ENCODE results near the gene FAT1.

FAT1 gene

DNA sequence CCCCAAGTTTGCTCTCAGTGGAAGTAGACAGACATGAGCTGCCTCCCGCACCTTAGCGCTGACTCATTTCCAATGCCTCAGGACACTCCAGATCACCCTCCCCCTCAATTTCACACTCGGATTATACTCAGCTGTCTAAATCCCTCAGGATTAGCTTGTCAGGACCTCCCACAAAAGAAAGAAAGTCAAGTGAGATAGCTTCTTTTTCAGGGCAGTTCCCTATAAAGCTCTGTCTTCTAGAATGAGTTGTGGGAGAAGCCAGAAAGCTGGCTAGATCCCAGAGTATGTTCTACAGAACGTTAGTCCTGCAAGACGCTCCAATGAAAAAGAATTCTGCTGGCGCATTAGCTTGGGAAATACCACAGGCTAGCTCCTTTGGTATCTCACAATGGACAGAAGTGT lies 117.1 kb downstream of the FAT1 start:
- no peak for DNase-seq (ENCODE audit: low read depth in 2 of 2)

DNA sequence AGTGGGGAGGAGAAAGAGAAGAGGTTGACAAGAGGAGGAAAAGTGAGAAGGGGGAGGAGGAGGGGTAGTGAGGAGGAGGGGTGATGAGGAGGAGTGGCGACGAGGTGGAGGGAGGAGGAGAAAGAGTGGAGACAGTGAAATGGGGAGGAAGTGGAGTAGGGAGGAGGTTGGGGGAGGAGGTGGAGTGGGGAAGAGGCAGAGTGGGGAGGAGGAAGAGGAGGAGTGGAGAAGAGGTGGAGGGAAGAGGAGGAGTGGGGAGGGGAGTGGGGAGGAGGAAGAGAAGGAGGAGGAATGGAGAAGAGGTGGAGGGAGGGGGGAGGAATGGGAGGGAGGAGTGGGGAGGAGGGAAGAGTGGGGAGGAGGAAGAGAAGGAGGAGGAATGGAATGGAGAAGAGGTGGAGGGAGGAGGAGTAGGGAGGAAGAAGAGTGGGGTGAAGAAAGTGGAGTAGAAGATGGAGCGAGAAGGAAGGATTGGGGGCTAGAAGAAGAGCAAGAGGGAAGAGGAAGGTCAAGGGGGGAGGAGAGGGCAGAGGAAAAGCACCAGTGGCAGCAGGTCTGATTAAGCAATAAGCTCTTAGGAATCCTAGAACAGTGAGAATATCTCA lies 118.3 kb downstream of the FAT1 start:
- DNase-seq (ENCODE audit: low read depth in 2 of 2): no peak

DNA sequence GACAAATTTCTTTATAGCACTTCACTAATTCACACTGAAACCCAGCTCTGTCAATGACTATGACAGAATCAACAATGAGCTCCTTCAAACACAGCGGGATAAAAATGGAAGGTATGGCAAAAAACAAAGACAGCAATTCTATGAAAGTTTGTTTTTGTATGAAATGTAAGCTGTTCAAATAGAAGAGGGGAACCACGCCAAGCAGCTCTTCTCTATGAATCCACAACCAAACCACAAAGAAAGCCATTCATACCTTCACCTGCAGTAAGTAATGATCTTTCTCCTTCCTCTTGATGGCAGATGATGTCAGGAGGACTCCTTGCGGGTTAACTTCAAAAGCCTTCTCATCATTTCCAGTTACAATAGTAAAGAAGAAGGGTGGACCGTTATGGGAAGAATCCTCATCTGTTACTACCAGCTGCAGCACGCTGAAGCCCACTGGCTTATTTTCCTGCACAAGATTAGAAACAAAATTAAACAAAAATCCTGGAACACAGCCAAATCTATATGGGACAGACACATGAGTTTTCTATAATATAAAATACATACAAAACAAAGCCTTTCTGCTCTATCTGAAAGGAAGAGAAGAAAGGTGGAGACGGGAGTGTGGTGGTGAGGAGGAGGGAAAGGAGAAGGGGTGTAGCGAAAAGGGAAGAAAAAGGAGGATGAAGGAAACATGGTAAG lies 119.4 kb downstream of the FAT1 start:
- DNase-seq (ENCODE audit: low read depth in 2 of 2): no peak

DNA sequence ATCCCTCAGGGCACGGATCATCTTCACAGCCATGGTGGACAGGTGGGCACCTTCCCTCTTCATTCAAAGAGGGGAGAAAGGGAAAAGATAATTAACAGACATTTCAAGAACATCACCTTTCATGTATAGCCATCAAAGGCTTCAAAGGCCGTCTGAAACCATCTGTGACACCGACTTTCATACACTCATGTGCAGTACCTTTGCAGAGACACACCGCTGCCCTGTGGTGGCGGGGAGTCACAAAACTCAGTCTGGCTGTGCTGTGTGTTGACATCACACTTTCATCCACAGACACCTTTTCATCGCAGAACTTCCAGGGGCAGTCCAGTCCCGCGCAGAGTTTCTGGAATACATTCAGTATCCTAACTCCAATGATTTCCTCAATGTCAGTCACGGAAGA lies 120.7 kb downstream of the FAT1 start:
- no peak for DNase-seq (ENCODE audit: low read depth in 2 of 2)

DNA sequence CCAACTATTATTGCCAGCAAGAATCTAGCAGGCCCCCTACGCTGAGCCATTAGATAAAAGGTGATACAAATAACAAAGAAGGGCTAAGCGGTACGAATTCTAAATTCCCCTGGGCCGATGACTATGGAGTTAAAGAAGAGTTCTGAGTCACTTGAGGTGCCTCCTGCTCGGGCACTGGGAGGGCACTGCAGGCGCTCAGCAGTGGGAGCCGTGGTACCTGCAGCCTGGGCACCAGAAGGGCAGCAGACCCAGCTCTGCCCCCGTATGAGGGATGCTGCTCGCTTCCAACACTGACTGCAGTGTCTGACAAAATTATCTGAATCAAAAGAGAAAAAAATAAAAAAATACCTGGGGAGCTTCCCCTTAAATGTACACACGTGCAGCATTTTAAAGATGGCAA lies 124.2 kb downstream of the FAT1 start:
- DNase-seq (ENCODE audit: low read depth in 2 of 2): no peak

DNA sequence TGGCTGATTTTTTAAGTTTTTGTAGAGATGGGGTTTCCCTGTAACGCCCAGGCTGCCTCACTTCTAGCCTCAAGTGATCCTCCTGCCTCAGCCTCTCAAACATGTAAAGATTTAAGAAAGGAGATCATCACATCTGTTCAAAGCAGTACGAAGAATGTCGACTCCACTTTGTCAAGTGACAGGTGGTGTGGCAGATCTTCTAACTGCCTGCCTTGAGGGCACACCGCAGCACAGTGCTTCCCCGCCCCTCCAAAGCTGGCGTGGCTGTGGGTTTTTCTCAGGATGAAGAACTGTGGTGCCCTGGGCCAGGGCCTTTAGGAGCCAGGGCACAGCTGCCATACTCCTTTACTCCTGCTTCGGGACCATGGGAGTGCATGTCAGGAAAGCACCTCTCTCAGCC lies 125.0 kb downstream of the FAT1 start:
- DNase-seq (ENCODE audit: low read depth in 2 of 2): no peak

DNA sequence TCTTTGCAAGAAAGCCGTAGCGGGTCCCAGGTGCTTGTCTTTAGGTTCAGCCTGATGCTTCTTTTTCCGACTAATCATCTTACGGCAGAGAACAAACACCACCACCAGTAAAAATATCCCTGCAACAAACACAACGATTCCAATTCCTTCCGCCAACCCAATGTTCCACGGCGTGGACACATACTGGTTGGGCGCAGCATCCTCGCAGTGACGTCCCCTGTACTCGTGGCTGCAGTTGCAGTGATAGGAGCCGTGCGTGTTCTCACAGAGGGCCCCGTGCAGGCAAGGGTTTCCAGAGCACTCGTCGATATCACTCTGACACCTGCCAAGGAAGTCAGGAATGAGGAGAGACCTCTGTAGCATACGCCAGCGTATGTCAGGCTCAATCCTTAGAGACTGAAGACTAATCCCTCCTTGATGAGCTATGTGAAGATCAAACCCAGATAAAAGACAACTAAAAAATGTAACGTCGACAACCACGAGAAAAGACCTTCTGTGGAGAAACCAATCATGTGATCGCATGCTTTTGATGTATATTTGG lies 126.7 kb downstream of the FAT1 start:
- no peak for DNase-seq (ENCODE audit: low read depth in 2 of 2)

DNA sequence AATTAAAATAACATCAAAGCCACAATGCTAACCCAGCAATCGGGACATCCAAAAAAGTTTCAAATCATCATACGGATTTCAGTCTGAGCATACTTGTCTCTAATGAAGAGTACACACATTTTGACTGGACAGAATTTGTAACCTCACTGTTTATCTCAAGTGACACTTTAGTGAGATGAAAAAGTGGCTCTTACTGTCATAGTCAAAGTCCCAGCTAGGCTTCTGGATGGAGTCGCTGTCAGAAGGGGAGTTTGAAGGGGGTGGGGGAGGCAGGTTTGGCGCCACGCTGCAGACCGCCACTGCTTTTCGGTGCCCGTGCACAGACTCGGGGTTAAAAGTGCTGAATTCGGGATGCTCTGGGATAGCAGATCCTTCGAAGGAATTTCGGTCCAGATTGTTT lies 127.3 kb downstream of the FAT1 start:
- DNase-seq (ENCODE audit: low read depth in 2 of 2): no peak

DNA sequence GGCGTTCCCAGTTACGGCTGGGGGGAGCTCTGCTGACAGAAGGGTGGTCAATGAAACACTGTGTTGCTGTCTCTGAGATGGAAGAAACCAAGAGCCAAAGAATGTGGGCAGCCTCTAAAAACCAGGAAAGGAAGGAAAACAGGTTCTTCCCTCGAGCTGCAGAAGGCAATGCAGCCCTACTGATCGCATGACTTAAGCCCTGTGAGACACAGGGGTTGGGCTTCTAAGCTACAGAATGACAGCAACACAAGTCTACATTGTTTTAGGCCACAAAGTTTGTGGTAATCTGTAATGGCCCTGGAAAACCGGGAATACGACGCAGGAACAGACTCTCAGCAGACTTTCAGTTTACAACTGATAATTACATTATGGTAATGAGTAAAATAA lies 130.1 kb downstream of the FAT1 start:
- DNase-seq (ENCODE audit: low read depth in 2 of 2): no peak

DNA sequence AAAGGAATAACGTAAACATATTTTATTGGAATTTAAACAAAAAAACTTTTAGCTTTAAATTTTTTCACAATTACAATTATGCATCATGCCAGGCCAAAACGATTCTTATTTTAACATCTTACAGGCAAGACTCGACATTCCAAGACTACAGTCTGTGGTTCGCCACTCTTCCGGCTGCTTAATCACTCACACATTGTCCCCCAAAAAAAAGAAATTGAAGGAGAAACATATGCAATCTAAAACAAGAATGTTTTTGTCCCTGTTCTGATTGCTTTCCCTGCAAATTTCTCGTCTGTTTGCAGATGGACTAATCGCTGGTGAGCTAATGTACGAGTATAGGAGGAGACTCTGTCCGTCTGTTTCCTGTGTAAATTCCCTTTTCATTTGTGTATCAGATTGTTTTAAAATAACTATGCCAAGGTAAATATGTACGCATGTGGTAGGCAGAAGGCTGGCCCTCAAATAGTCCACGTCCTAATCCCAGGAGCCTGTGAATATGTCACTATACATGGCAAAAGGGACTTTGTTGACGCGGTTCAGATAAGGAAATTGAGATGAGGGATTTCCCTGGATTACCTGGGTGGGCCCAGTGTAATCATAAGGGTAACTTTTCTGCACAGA lies 130.6 kb downstream of the FAT1 start:
- no peak for DNase-seq (ENCODE audit: low read depth in 2 of 2)

DNA sequence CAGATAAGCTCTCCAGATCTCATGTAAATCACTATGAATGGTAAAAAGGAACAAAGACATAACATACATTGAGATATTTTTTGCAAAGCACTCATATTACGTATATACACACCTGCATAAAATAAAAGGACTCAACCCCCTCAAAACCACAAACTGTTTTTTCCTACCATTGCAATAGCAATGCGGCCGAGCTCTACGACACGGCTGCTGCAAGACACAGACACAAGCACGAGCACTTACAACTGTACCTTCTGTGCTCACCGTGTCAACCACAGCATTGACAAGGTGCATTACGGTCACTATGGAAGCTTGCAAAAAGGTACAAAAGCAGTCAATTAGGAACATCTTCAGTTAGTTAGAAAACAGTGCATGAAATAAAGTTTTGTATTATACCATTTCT lies 131.2 kb downstream of the FAT1 start:
- DNase-seq (ENCODE audit: low read depth in 2 of 2): no peak

DNA sequence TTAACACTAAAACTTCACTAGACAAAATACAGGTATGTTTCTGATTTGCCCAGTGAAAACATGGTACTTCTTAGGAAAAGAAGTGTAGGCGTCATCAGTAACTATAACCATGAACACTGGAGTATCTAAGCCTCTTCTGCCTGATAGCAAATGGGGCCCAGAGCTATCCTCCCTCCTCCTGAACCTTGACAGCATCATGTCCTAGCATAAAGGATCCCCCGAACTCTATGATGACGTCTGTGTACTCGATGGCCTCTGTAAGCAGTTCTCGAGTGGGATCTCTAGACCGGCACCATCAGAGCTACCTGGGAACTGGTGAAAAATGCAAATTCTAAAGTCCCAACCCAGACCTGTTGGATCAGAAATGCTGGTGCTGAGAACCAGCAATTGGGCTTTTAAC lies 132.0 kb downstream of the FAT1 start:
- DNase-seq (ENCODE audit: low read depth in 2 of 2): no peak

DNA sequence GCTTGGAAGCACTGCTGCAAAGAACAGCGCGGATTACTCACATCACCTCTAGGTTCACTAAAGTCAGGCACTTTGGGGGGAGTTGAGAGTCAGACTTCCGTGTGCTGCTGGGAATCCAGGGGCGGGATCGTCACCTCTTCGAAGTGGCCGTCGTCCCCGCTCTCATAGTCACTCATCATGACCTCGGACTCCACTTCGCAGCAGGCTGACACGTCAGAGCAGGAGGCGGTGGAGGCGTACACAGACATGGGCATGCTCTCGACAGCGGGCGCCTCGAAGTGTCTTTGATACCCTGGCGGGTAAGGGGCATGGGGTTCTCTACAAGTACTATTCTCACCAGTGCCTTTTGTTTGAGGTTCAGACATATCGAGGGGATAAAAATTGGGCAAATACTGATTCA lies 135.2 kb downstream of the FAT1 start:
- DNase-seq (ENCODE audit: low read depth in 2 of 2): no peak

DNA sequence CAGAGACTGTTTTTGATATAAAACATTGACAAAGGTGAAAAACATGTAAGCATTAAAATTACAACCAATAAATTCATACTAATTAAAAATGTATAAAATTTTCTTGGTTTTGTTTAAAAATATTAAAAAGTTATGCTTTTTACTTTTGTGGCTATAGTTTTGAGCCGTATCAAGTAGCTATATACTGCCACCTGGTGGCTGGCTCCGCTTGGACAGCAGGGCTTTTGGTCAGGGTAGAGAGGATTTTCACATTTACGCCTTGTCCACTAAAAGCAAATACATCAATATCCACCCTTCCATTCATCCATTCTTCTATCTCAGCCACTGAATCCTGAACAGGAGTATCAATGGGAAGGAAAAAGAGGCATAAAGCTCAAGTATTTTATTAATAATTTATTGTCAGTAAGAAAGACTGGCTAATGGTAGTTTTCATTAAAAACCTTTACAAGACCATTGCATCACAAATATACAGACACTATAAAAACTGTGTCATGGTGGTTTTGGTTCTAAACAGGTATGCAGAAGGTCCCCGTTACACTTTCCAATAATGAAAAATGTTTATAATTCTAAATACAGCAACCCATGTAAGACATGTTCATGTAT lies 136.1 kb downstream of the FAT1 start:
- peak; percentile 11 to 39 for DNase-seq (ENCODE audit: low read depth in 2 of 2)

DNA sequence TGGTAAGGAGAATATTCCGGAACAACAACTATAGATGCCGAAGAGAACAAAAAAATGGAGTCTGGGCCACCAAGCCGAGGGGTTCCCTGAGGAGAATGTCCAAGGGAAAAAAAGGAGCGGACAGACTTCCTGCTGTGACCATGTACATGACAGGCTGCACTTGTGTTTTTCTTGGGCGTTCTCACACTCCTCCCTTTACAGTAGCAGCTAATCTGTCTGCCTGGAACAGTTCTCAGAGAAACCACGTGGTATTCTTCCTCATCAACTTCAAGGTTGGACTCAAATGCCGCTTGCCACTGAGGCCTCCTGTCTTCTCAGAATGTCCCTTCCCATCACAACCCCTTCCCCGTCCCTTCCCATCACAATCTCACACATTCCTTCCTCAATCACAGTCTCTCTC lies 137.5 kb downstream of the FAT1 start:
- DNase-seq (ENCODE audit: low read depth in 2 of 2): no peak

DNA sequence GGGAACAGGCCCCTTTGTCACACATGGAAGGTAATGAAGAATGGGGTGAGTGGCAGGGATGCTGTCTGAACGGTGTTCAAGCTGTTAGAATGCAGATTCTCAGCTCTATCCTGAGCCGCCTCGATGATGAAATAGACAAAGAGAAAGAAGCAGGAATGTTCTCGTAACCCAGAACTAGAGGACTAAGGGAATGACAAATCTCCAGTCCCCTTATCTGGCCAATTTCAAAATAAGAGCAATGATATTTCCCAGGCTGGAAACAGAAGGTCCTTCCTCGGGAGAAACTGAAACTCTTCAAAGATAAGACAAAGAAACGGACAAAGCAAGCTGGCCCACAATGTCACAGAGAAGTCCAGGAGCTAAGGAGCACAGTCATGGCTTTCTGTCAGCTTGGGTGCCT lies 138.7 kb downstream of the FAT1 start:
- DNase-seq (ENCODE audit: low read depth in 2 of 2): no peak

DNA sequence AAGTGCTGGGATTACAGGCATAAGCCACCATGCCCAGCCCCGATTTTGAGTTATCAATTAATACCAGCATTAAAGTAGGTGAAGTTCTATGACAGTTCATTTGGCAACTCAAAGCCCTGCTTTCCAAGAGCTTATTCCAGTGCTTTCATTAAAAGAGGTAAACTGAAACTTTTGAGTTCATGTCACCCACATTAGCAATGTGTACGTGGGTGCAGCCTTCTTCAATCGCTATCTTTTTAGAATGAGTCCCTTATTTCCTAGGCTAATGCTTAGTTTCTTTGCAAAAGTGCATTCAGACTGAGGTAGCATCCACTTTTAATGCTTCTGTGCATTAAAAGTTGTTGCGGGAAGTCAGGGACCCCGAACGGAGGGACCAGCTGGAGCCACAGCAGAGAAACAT lies 142.2 kb downstream of the FAT1 start:
- no peak for DNase-seq (ENCODE audit: low read depth in 2 of 2)

DNA sequence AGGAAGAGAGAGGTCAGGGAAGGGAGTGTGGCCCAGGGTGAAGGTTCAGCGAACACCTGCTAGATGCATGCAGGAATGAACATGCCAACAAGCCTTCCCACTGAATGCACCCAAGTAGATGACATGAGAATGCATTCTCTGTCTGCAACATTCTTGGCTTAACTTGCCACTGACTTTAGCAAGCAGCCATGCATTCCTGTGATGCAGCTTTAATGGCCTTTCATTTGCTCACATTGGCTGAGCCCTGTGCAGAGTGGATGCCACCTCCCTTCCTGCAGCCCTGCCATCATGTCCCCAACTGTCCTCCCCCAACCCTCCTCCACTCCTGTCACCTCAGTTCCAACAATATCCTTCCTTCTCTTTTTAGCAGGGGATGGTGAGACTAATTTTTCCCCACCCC lies 143.0 kb downstream of the FAT1 start:
- no peak for DNase-seq (ENCODE audit: low read depth in 2 of 2)

DNA sequence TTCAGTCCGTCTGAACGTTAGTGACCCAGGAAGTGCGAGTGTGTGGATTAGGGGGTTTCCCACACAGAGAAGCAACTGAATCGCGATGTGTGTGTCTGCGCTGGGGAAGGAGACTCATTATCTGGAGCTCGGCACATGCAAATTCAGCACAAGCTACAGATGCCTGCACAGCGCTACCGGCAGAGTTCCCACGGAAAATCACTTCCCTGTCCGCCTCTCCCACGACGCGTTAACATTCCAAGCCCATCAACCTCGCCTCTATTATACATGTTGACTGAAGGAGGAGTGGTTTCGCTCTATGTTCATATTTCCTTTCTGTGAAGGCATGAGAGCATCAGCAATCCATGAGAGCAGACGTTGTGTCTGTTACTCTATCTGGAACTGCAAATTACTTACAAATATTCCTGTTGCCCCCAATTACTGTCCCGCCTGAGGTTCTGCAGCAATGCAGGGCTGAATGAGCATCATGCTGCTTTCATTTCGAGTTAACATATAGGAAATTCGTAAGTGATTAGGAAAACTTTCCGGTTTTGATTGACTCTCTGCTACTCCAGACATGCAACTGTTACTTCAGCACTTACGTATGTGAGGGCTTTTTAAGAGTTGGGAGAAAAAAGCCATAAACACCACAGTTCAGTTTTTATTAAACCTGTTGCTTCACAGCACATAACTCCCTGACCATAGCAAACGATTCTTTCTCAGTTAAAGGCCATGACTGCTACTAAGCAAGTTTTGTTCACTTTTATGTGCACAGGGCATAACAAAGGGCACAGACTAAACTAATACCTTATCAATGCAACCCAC lies 153.3 kb downstream of the FAT1 start:
- DNase-seq (ENCODE audit: low read depth in 2 of 2): no peak

DNA sequence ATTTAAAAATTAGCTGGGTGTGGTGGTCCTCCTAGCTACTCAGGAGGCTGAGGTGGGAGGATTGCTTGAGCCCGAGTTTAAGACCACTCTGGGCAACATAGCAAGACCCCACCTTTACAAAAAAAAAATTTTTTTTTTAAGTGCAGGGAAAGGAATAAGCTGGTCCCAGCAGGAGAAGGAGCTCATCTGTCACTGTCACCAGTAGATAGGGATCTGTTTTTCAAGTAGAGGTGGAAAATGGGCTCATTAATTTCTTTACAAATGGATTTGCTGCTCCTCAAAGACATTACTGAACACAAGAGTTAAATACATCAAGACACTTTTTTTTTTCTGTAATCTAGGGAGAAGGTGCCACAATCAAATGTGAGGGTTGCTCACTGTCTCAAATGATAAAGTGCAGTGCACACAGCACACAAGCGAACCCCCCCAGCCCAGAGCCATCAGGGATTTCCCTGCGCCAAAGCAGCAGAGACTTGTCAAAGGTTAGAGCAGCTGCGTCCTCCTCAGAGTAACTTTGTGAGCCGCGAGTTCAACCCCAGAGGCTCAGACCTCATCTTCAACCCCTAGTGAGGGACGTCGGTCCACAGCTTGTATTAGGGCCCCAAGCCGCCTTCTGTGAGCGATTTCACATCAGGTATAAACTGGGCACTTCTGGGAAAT lies 154.0 kb downstream of the FAT1 start:
- no peak for DNase-seq (ENCODE audit: low read depth in 2 of 2)

DNA sequence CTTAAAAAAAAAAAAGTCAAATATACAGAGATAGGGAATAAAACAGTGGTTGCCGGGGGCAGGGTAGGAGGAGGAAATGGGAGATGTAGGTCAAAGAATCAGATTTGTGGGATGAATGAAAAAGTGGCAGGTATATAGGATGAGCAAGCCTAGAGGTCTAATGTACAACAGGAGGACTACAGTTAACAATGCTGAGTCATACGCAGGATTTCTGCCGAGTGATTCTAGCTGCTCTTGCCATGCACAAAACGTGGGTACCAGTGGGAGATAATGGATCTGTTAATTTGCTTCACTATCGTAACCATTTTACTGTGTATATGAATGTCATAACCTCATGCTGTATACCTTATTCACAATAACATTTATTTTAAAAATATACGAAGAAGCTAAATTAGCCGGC lies 157.6 kb downstream of the FAT1 start:
- no peak for DNase-seq (ENCODE audit: low read depth in 2 of 2)

DNA sequence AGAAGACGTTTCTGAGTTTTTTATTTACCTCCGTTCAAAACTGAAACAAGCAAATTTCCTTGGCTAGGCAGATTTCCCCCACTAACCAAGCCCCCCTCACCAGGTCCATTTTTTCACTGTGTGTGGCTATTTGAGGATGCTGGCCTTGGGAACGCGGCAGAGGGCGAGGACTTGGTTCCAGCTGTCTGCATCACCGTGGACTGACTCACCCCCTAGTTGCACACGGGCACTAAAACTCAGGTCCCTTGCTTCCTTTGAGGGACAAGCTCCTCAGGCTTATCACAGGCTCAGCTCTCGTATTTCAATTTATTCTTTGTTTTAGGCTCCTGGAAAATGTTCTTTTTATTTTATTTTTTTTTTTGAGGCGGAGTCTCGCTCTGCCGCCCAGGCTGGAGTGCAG lies 159.9 kb downstream of the FAT1 start:
- no peak for DNase-seq (ENCODE audit: low read depth in 2 of 2)
